GM12872 (cell line): ENCODE measurements around the gene DAP.

Experiments
- TF ChIP-seq, protein P1 (sequence below): IDR thresholded peaks from 3 replicates; pipeline ENCODE4 v1.5.1; 2011; ENCODE audit warnings: low read depth, mild to moderate bottlenecking, low read length, moderate library complexity; ENCODE audit not compliant: insufficient read depth

DAP gene, protein sequence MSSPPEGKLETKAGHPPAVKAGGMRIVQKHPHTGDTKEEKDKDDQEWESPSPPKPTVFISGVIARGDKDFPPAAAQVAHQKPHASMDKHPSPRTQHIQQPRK

DNA sequence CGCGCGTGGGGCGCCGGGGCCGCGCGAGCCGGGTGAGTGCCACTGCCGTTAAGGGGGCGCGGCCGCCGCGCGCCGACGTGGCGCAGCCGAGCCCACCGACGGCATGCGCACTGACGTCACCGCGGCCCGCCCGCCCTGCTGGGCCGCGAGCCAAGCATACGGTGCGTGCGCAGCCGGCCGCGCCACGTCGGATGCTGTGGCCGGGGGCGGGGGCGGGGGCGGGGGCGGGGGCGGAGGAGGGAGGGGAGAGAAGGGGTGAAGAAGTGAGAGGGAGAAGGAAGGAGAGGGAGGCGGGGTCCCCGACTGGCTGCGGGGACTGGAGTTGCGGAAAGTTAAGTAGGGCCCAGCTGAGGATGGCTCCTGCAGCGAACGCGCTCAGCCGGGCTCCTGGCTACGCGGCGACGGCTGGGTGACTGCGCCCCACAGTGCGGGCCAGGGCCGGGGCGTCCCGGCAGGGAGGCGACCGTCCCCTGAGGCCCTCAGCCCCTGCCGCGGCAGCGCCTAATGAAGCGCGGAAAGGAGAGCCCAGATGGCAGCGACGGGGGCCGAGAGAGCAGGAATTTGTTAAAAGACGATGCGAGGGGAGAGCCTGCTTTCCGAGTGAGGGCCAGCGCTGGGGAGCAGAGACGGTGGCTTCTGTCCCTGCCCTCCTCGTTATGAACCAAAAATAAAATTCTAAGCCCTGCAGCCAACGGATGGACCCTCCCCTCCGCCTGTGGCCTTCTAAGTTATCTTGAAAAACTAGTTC is at the start of gene DAP:
DAP (minus strand) TSS at position 50 of the 748 bp plus-strand sequence. CDS start 166 bp downstream, outside the sequence.
- TF ChIP-seq, protein P1, sequence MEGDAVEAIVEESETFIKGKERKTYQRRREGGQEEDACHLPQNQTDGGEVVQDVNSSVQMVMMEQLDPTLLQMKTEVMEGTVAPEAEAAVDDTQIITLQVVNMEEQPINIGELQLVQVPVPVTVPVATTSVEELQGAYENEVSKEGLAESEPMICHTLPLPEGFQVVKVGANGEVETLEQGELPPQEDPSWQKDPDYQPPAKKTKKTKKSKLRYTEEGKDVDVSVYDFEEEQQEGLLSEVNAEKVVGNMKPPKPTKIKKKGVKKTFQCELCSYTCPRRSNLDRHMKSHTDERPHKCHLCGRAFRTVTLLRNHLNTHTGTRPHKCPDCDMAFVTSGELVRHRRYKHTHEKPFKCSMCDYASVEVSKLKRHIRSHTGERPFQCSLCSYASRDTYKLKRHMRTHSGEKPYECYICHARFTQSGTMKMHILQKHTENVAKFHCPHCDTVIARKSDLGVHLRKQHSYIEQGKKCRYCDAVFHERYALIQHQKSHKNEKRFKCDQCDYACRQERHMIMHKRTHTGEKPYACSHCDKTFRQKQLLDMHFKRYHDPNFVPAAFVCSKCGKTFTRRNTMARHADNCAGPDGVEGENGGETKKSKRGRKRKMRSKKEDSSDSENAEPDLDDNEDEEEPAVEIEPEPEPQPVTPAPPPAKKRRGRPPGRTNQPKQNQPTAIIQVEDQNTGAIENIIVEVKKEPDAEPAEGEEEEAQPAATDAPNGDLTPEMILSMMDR, result no peak

DNA sequence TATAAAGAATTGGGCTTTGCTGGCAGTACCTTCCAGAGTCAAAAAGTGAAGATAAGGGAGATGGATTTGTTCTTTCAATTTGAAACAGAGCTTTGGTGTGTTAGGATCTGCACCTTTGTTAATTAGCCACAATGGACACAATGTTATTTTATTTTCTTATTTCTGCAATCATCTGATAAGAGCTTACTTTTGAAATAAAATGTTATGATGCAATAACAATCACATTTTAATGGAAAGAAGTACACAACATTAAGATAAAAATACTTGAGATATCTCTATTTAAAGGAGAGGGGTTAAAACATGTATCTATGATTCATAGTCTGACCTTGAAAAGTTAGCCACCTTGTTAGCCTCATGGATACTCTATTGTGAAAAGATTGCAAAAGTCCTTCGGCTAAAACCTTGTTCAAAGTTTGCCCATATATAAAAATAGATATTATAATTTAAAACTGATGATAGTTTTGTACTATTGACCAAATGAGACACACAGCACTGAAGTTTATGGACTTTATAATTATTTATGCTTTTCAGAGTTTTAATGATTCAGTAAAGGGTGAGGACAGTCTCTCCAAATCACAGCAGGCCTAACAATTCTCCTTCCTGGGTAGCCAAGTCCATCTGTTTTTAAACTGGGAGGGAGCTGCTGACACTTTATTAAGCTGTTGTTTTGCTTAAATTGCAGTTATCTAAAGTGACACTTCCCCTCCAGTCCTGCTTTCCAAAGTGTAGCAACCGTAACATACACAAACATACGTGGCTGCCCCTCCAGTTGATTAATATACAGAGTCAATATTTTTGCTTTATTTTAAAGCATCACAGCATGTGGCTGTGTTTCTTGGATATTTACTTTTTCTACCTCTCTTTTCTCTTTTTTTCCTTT is 47.6 kb upstream of the DAP start:
- TF ChIP-seq, protein P1, result no peak

DNA sequence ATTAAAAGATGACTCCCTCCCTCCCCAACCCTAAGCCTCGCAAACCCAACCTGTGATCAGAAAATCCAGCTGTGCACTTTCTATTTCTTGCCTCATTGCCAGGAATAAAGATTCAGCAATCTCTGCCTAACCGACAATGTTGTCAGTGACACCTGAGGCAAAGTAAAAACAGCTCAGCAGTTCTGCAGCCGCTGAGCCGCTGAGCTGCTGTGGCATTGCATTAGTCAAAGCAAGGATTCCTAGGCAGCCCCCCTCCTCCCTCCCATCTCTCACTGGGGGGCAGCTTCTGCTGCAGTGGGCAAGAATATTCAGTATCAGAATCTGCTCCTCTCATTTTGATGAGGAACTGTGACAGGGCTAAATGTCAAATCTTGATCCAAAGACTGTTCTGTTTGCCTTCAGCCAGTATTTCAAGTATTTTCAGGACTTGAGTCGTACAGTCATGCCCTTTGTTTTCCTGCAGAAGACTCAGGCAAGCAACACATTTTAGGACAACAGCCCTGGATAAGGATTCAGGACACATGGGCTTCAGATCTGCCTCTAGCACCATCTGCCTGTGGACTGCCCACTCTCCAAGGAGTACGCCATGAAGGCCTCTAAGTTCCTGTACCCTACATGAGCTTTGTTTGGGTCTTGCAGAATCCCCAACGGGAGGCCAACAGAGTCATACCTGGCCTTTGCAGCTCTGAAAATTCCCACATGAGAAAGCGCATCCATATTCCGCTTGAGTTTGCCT is 41.1 kb upstream of the DAP start:
- TF ChIP-seq, protein P1, result no peak

DNA sequence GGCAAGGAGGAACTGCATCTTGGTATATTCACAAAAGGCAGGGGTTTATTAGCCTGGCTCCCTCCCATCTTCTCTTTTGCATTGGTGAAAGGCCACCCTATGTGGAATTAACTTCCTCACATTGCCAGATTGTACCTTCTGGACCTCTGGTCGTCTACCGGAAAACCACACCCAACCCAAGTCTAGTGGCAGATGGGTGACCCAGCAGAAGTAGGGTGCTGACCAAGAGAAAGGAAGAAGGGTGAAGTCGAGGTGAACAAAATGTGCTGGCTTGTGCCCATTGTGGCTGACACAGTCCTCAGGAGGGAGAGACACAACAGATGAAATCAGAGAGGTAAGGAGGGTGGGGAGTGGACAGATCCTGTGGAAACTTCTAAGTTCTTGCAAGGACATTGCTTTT is 39.8 kb upstream of the DAP start:
- TF ChIP-seq, protein P1, result no peak

DNA sequence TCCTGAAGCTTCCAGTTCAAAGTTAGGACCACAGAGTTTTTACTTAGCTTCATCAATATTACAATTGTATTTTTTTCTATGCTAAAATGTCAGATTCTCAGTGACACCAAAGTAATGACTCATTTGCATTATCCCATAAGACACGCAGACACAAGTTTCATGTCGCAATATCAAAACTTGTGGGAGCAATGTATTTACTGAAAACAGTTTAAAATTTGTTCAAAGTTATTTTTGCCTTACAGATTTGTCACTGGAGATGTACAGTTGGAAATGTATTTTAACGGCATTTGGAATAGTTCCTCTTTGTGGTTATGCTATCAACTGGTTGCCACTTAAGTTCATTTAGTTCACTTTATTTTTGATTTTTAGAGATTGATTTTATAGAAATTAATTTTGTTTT is 36.2 kb upstream of the DAP start:
- TF ChIP-seq, protein P1, result no peak

DNA sequence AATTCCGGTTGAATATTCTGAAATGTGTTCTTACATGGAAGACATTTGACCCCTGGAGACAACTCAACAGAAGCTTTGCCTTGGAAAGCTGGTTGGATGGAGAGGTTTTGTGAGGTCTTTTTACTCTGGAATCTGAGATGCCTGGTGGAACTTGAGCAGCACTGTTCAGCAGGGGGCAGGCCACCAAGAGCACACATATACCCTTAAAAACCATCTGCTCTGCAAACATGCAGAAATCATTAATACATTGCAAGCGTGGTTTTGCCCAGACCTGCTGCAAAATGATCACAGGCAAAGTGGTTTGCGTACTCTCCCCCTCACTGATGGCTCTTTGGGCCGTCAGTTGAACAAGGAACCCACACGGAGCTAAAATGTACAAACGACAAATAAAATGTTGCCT is 32.8 kb upstream of the DAP start:
- TF ChIP-seq, protein P1, result no peak

DNA sequence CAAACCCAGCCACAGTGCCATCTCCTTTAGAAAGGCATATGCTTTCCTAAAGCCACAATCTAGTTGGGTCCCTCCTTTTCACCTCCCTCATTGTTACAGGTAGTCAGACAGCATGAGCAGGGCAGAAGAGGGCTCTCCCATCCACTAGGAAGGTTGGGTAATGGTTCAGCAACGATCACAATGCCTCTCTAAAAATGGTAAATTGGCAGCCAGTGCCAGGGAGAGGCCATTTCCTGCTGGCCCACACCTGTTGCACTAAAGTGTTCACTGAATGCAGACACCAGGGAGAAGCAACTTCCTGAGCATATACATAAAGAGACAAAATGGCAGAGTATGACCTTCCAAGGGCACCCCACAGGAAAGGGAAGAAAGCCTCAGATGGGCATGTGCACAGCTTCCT is 31.3 kb upstream of the DAP start:
- TF ChIP-seq, protein P1, result no peak
